Type B pancreatic cell (in vitro differentiated cells): Measurements from ENCODE around the gene INS. TPM values are rescaled to one million over a fixed set of nuclear protein-coding genes. Genes with fewer than 3 reads are reported as not detected.
A peak's percentile ranks its signal among the peaks of the same experiment; 100 is the strongest.

Experiments used
- DNase-seq: peaks from one replicate; pipeline ENCODE4 v3.0.0; 2021; ENCODE audit warnings: mixed read lengths; ENCODE audit not compliant: unreplicated experiment; ENCODE audit errors: extremely low spot score
- H3K27ac Mint-ChIP-seq: 2 replicates; pipeline ENCODE4 v1.8.0; 2021; ENCODE audit warnings: mild to moderate bottlenecking, mixed read lengths
- H3K27me3 Mint-ChIP-seq: 2 replicates; pipeline ENCODE4 v1.8.0; 2021; ENCODE audit warnings: mixed read lengths
- H3K36me3 Mint-ChIP-seq: 2 replicates; pipeline ENCODE4 v1.8.0; 2021; ENCODE audit warnings: mixed read lengths
- H3K4me1 Mint-ChIP-seq: one replicate; pipeline ENCODE4 v1.8.0; 2021; ENCODE audit warnings: mixed read lengths; ENCODE audit not compliant: unreplicated experiment
- H3K4me3 Mint-ChIP-seq: 2 replicates; pipeline ENCODE4 v1.8.0; 2021; ENCODE audit warnings: mild to moderate bottlenecking, mixed read lengths
- H3K9me3 Mint-ChIP-seq: 2 replicates; pipeline ENCODE4 v1.8.0; 2021; ENCODE audit warnings: mixed read lengths
- total RNA-seq: library from RNA; stranded (reverse); gene quantifications from 2 replicates; pipeline ENCODE4 v1.2.1, GENCODE V29; 2021; ENCODE audit warnings: low replicate concordance
- TF ChIP-seq, protein P1 (sequence below): fragments of 200-600 bp; sonication (generic); conservative IDR thresholded peaks from 2 replicates; pipeline ENCODE4 v1.5.0; 2021; ENCODE audit warnings: antibody characterized with exemption, mild to moderate bottlenecking

The INS gene
- total RNA-seq, 1 donor from 2014 or later: 1,584 TPM

DNA sequence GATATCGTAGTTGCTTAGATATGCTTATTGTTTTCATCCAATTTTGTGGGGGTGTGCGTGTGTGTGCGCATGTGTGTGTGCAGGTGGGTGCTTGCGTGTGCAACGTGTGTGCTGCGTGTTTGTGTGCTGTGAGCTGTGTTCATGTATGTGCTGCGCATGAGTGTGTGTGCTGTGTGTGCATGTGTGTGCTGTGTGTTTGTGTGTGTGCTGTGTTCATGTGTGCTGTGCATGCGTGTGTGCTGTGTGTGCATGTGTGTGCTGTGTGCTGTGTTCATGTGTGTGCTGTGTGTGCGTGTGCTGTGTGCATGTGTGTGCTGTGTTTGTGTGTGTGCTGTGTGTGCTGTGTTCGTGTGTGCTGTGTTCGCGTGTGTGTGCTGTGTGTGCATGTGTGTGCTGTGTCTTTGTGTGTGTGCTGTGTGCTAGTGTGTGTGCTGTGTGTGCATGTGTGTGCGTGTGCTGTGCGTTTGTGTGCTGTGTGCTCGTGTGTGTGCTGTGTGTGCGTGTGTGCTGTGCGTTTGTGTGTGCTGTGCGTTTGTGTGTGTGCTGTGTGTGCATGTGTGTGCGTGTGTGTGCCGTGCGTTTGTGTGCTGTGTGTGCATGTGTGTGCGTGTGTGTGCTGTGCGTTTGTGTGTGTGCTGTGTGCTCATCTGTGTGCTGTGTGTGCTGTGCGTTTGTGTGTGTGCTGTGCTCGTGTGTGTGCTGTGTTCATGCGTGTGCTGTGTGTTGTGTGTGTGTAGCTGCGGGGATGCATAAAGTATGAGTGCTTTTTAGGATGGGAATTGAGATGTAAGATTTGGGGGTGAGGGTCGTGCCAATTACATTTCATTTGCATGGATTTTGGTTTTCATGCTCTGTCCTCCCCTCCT lies 29.4 kb downstream of the INS start:
- peak overlapping the region; percentile 83 for H3K27ac Mint-ChIP-seq
- peaks cover 32% of the 10 kb centered on the region for H3K27me3 Mint-ChIP-seq
- H3K4me3 Mint-ChIP-seq: peak overlapping the region; percentile 71
- no peak for DNase-seq
- H3K4me1 Mint-ChIP-seq: peaks cover 8% of the 10 kb centered on the region
- H3K36me3 Mint-ChIP-seq: peaks cover 21% of the 10 kb centered on the region
- H3K9me3 Mint-ChIP-seq: no peaks in the 10 kb centered on the region
- TF ChIP-seq, protein P1, sequence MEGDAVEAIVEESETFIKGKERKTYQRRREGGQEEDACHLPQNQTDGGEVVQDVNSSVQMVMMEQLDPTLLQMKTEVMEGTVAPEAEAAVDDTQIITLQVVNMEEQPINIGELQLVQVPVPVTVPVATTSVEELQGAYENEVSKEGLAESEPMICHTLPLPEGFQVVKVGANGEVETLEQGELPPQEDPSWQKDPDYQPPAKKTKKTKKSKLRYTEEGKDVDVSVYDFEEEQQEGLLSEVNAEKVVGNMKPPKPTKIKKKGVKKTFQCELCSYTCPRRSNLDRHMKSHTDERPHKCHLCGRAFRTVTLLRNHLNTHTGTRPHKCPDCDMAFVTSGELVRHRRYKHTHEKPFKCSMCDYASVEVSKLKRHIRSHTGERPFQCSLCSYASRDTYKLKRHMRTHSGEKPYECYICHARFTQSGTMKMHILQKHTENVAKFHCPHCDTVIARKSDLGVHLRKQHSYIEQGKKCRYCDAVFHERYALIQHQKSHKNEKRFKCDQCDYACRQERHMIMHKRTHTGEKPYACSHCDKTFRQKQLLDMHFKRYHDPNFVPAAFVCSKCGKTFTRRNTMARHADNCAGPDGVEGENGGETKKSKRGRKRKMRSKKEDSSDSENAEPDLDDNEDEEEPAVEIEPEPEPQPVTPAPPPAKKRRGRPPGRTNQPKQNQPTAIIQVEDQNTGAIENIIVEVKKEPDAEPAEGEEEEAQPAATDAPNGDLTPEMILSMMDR: no peak

DNA sequence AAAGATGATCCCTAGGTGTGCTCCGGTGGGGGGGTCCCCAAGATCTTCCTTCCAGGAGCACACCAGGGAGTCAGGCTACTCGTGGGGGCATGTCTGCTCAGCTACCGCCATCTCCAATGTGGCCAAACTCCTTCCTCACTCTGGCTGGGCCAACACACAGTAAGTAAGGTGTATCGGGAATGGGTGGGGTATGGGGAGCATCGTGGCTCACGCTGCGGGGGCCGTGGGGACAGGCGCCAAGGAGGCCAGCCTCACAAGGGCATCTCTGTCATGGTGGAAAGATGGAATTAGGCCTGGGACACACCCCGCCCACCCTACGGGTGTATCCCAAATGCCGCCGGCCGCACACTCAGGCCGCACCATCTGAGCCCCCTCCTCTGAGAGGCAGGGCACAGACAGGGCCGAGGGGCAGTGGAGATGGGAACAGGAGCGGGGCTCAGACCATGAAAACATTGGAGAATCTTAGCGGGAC lies 30.1 kb downstream of the INS start:
- no peaks in the 10 kb centered on the region for H3K9me3 Mint-ChIP-seq
- H3K27me3 Mint-ChIP-seq: peaks cover 25% of the 10 kb centered on the region
- peaks cover 17% of the 10 kb centered on the region for H3K36me3 Mint-ChIP-seq
- H3K27ac Mint-ChIP-seq: peak overlapping the region; percentile 83
- TF ChIP-seq, protein P1: no peak
- peaks cover 8% of the 10 kb centered on the region for H3K4me1 Mint-ChIP-seq
- H3K4me3 Mint-ChIP-seq: peak overlapping the region; percentile 71
- no peak for DNase-seq

DNA sequence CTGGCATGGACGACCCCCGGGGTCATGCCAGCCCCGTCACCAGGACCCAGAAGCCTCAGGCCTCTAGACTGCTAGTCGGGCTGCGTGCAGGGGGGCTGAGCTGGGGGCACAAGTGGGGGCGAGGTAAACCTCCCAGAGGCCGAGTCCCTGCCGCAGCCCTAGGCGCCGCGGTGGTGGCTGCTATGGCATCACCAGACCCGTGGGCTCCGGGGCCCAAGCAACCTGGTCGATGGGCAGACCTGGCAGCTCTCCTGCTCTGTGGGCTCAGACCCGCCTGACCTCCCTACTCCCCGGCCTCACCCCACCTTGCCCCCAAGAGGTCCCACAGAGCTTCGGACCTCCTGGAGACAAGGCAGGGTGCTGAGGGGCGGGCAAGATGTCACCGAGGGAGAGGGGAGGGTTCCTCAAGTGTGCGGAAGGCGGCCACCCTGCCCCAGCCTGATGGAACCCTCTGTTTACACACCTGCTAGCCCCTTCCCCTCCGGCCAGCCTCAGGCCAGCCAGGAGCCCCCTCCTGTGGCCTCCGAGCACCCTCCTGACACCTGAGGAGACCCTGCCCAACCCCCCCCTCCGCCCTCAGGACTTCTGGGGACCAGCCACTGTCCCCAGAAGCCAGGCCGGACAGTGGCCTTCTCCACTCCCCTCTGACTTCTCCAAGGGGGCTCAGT lies 31.2 kb downstream of the INS start:
- TF ChIP-seq, protein P1: no peak
- no peak for DNase-seq
- Mint-ChIP-seq H3K36me3 (peaks cover 14% of the 10 kb centered on the region), H3K27me3 (peaks cover 22% of the 10 kb centered on the region), H3K27ac (no peak overlapping the region), H3K4me1 (peaks cover 8% of the 10 kb centered on the region), H3K4me3 (no peak overlapping the region), H3K9me3 (no peaks in the 10 kb centered on the region)

DNA sequence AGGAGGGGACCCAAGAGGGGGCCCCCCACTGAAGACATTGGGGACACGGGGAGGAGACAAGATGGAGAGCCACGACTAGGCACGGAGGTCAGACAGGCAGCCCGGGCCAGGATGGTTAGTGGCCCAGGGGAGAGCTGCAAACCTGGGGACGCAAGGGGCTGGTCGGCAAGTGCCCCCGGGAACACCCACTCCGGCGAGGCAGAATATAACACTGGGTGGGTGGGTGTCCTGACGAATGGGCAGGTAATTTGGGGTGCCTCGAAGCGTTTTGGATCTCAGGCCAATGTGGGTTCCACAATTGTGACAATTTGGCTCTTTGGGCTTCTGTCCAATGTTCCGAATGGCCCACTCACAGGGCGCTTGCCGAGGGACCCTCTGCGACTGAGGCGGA lies 31.7 kb downstream of the INS start:
- peaks cover 22% of the 10 kb centered on the region for H3K27me3 Mint-ChIP-seq
- H3K9me3 Mint-ChIP-seq: no peaks in the 10 kb centered on the region
- H3K27ac Mint-ChIP-seq: peak overlapping the region; percentile 82
- H3K36me3 Mint-ChIP-seq: peaks cover 14% of the 10 kb centered on the region
- peaks cover 8% of the 10 kb centered on the region for H3K4me1 Mint-ChIP-seq
- no peak for DNase-seq
- TF ChIP-seq, protein P1: no peak
- peak overlapping the region; percentile 39 for H3K4me3 Mint-ChIP-seq

DNA sequence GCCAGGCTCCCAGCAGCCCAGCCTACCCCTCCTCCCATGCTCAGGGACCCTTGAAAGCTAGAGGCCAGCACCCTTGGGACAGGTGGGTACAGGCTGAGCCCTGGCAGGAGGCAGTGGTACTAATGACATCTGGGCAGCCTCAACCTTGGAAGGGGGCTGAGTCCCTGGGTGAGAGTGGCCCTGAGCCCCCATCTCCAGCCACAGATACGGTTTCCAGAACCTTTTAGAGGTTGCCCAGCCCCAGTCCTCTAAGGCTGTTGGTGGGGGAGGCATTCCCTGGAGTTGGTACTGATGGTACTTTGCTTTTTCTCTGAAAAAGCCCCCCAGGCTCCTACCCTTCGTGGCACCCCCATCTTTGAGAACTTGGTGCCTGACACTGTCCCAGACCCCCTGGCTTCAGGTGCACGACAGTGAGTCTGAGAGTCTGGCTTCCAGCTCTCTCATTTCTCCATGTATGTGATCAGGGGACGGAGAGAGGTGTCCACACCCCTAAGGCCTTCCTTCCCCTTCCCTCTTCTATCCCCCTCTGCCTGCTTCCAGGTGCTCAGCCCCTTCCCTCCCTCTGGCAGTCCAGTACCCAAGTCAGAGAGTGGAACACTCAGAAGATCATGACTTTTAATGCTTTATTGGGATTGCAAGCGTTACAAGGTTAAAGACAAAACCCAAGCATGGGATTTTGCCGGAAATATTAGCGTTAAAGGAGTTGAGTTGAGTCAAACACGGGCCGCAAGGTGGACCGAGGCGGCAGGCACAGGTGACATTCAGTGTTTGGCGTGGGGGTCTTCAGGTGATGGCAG lies 32.3 kb downstream of the INS start:
- H3K27ac Mint-ChIP-seq: peak overlapping the region; percentile 82
- DNase-seq: no peak
- H3K4me3 Mint-ChIP-seq: peak overlapping the region; percentile 39
- peaks cover 22% of the 10 kb centered on the region for H3K27me3 Mint-ChIP-seq
- H3K36me3 Mint-ChIP-seq: peaks cover 14% of the 10 kb centered on the region
- peaks cover 8% of the 10 kb centered on the region for H3K4me1 Mint-ChIP-seq
- TF ChIP-seq, protein P1: no peak
- H3K9me3 Mint-ChIP-seq: no peaks in the 10 kb centered on the region
